ENCODE measurements around the gene COPS2.

Gene COPS2

GRCh38 chr15:49096090-49096750 is 59.2 kb downstream of the COPS2 start:
- no peak for TF ChIP-seq CTCF (IDR thresholded peaks at IDR 0.05; ENCODE audit: low read depth, low read length)
- H3K4me3 ChIP-seq (ENCODE audit: low read depth, low read length), result no peak overlapping the region

- no peak for TF ChIP-seq CTCF (IDR thresholded peaks at IDR 0.05; ENCODE audit: low read depth, low read length)
- no peak overlapping the region for H3K4me3 ChIP-seq (ENCODE audit: low read depth, low read length)
Measured at GRCh38 chr15:49094923-49095322, 60.5 kb downstream of the COPS2 start.

GRCh38 chr15:49093252-49094105 is 61.9 kb downstream of the COPS2 start:
- no peak overlapping the region for H3K4me3 ChIP-seq (ENCODE audit: low read depth, low read length)
- TF ChIP-seq CTCF (IDR thresholded peaks at IDR 0.05; ENCODE audit: low read depth, low read length), result no peak

GRCh38 chr15:49088996-49089395 is 66.4 kb downstream of the COPS2 start:
- no peak for TF ChIP-seq CTCF (IDR thresholded peaks at IDR 0.05; ENCODE audit: low read depth, low read length)
- no peak overlapping the region for H3K4me3 ChIP-seq (ENCODE audit: low read depth, low read length)

GRCh38 chr15:49085696-49086459 is 69.5 kb downstream of the COPS2 start:
- no peak overlapping the region for H3K4me3 ChIP-seq (ENCODE audit: low read depth, low read length)
- TF ChIP-seq CTCF (IDR thresholded peaks at IDR 0.05; ENCODE audit: low read depth, low read length), result no peak

- H3K4me3 ChIP-seq (ENCODE audit: low read depth, low read length), result no peak overlapping the region
- no peak for TF ChIP-seq CTCF (IDR thresholded peaks at IDR 0.05; ENCODE audit: low read depth, low read length)
Measured at GRCh38 chr15:49084285-49084570, 71.2 kb downstream of the COPS2 start.

All from WI38 (cell line).